WERI-Rb-1 (cell line): ENCODE data around the gene TMA7B.

Source experiments
- DNase-seq: peaks from one replicate; pipeline ENCODE4 v3.0.0-alpha.2; 2020
- H3K27ac ChIP-seq: fragments of 250-450 bp; sonication (Bioruptor Pico); 2 replicates; pipeline ENCODE4 v1.5.1; 2020; ENCODE audit warnings: mild to moderate bottlenecking, moderate library complexity
- H3K27me3 ChIP-seq: fragments of 250-450 bp; sonication (Bioruptor Pico); 2 replicates; pipeline ENCODE4 v1.5.1; 2021; ENCODE audit warnings: mild to moderate bottlenecking, low read depth, moderate library complexity; ENCODE audit not compliant: insufficient read depth, severe bottlenecking
- H3K36me3 ChIP-seq: fragments of 250-450 bp; sonication (Bioruptor Pico); 2 replicates; pipeline ENCODE4 v1.5.1; 2020; ENCODE audit warnings: mild to moderate bottlenecking, moderate library complexity
- H3K4me3 ChIP-seq: 2 replicates; pipeline ENCODE4 v1.5.1; 2011; ENCODE audit warnings: low read depth, mild to moderate bottlenecking, control low read depth, low read length
- H3K9me3 ChIP-seq: fragments of 250-450 bp; sonication (Bioruptor Pico); 2 replicates; pipeline ENCODE4 v1.5.1; 2021; ENCODE audit warnings: mild to moderate bottlenecking, moderate library complexity; ENCODE audit not compliant: severe bottlenecking
- CTCF ChIP-seq: IDR thresholded peaks from 2 replicates; pipeline ENCODE4 v1.5.1; 2011; ENCODE audit warnings: low read depth, mild to moderate bottlenecking, control low read depth, inconsistent platforms, low read length

Gene TMA7B

GRCh38 chr22:39966470-39966869 is 6.3 kb downstream of the TMA7B start:
- Histone ChIP-seq H3K27ac (no peak overlapping the region), H3K27me3 (no peaks in the 10 kb centered on the region), H3K4me3 (no peak overlapping the region), H3K9me3 (no peaks in the 10 kb centered on the region), H3K36me3 (no peaks in the 10 kb centered on the region)
- no peak for TF ChIP-seq CTCF
- DNase-seq, result no peak

- no peak for TF ChIP-seq CTCF
- no peak overlapping the region for H3K4me3 ChIP-seq
- no peaks in the 10 kb centered on the region for H3K9me3 ChIP-seq
- H3K27me3 ChIP-seq, result no peaks in the 10 kb centered on the region
- DNase-seq, result no peak
- H3K36me3 ChIP-seq, result no peaks in the 10 kb centered on the region
- no peak overlapping the region for H3K27ac ChIP-seq
Measured at GRCh38 chr22:39967103-39967829, 7.1 kb downstream of the TMA7B start.

- no peaks in the 10 kb centered on the region for H3K9me3 ChIP-seq
- no peaks in the 10 kb centered on the region for H3K36me3 ChIP-seq
- H3K4me3 ChIP-seq, result no peak overlapping the region
- no peak for DNase-seq
- no peaks in the 10 kb centered on the region for H3K27me3 ChIP-seq
- no peak overlapping the region for H3K27ac ChIP-seq
- TF ChIP-seq CTCF, result no peak
Measured at GRCh38 chr22:39967996-39968972, 8.1 kb downstream of the TMA7B start.

GRCh38 chr22:39970742-39971141 is 10.5 kb downstream of the TMA7B start:
- H3K4me3 ChIP-seq, result no peak overlapping the region
- H3K36me3 ChIP-seq, result no peaks in the 10 kb centered on the region
- H3K27me3 ChIP-seq, result no peaks in the 10 kb centered on the region
- DNase-seq, result no peak
- TF ChIP-seq CTCF, result no peak
- H3K9me3 ChIP-seq, result no peaks in the 10 kb centered on the region
- no peak overlapping the region for H3K27ac ChIP-seq

GRCh38 chr22:39972641-39973040 is 12.4 kb downstream of the TMA7B start:
- H3K4me3 ChIP-seq, result no peak overlapping the region
- no peaks in the 10 kb centered on the region for H3K27me3 ChIP-seq
- H3K36me3 ChIP-seq, result no peaks in the 10 kb centered on the region
- DNase-seq, result peak; percentile 37
- TF ChIP-seq CTCF, result no peak
- H3K9me3 ChIP-seq, result no peaks in the 10 kb centered on the region
- no peak overlapping the region for H3K27ac ChIP-seq
